ENCODE measurements around the gene SPP1. TPM values are rescaled to one million over a fixed set of nuclear protein-coding genes. Genes with fewer than 3 reads are reported as not detected.
A peak's percentile ranks its signal among the peaks of the same experiment; 100 is the strongest.

SPP1 gene
- total RNA-seq, 1 donor from 2014 or later, result 3.7 TPM

DNA sequence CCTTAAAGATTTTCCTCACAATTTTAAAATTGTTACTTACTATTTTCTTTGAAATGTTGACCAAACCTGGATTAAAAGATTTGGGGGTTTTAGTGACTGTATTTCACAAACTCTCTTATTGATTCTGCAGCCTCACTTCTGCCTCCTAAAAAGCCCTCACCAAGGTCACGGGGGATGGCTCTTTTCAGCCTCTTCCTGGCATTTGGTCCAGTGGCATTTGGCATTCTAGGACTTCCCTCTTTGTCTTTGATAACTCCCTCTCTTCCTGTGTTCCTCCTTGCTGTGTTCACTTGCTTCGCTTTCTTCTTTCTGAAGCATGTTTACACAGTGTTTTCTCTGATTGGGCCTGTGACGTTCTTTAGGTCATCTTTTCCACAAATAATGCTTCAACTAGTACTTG is 53.4 kb downstream of the SPP1 start:
- no peak for DNase-seq (ENCODE audit: low spot score, unreplicated experiment)
- no peaks in the 10 kb centered on the region for H3K4me1 Mint-ChIP-seq (ENCODE audit: low read depth)
- no peak overlapping the region for H3K4me3 Mint-ChIP-seq (ENCODE audit: low read depth)

DNA sequence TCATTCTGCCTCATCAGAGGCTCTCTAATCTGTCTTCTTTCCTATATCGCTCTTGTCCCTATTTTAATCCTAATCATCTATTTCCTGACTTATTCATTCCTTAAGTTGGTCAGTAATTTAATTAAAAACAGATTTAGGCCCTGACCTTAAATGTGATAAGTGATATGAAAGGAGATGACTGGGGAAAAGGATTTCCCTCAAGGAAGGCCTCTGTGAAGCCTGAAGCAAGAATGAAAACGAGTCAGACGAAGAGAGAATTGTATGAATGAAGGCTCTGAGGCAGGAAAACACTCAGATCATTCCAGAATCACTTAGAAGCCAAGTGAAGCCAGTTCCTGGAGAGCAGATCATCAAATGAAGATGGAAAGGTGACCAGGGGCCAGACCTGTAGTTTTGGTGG is 54.0 kb downstream of the SPP1 start:
- H3K4me1 Mint-ChIP-seq (ENCODE audit: low read depth), result no peaks in the 10 kb centered on the region
- H3K36me3 Mint-ChIP-seq (ENCODE audit: insufficient read depth), result peaks cover 28% of the 10 kb centered on the region
- no peaks in the 10 kb centered on the region for H3K27me3 Mint-ChIP-seq
- TF ChIP-seq, protein P1, sequence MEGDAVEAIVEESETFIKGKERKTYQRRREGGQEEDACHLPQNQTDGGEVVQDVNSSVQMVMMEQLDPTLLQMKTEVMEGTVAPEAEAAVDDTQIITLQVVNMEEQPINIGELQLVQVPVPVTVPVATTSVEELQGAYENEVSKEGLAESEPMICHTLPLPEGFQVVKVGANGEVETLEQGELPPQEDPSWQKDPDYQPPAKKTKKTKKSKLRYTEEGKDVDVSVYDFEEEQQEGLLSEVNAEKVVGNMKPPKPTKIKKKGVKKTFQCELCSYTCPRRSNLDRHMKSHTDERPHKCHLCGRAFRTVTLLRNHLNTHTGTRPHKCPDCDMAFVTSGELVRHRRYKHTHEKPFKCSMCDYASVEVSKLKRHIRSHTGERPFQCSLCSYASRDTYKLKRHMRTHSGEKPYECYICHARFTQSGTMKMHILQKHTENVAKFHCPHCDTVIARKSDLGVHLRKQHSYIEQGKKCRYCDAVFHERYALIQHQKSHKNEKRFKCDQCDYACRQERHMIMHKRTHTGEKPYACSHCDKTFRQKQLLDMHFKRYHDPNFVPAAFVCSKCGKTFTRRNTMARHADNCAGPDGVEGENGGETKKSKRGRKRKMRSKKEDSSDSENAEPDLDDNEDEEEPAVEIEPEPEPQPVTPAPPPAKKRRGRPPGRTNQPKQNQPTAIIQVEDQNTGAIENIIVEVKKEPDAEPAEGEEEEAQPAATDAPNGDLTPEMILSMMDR (IDR thresholded peaks at IDR 0.05; ENCODE audit: unreplicated experiment), result no peak
- no peak for DNase-seq (ENCODE audit: low spot score, unreplicated experiment)
- peaks cover 8% of the 10 kb centered on the region for H3K9me3 Mint-ChIP-seq (ENCODE audit: low read depth)
- no peak overlapping the region for H3K4me3 Mint-ChIP-seq (ENCODE audit: low read depth)
- peak overlapping the region; percentile 18 for H3K27ac Mint-ChIP-seq

More for the DNA sequence above, 53.4 kb downstream of the SPP1 start:
- Mint-ChIP-seq H3K9me3 (ENCODE audit: low read depth) (peaks cover 8% of the 10 kb centered on the region), H3K27me3 (no peaks in the 10 kb centered on the region), H3K27ac (no peak overlapping the region), H3K36me3 (ENCODE audit: insufficient read depth) (peaks cover 29% of the 10 kb centered on the region)
- TF ChIP-seq, protein P1 (IDR thresholded peaks at IDR 0.05; ENCODE audit: unreplicated experiment), result no peak

DNA sequence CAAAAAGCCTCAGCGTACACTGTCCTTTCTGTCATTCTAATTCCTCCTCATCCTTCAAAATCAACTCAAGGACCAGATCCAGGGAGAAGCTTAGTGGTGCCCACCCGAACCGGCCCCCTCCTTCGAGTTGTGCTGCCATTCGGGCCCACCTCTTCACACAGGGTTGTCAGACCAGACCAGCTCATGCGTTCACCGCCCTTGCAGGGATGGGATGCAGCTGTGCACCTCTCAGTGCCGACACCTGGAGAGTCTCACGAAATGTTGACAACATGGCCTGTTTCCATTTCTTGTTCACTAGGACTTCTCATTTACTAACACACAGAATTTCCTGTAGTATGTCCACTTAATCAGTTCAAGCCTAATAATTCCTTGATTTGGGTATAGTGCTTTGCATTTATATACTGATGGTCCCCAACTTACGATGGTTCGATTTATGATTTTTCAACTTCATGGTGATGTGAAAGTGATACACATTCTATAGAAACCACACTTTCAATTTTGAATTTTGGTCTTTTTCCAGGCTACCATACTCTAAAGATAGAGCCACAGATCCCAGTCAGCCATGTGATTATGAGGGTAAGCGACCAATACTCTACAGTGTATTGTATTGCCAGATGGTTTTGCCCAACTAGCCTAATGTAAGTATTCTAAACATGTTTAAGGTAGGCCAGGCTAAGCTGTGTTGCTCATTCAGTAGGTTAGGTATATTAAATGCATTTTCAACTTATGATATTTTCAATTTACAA is 55.2 kb downstream of the SPP1 start:
- Mint-ChIP-seq H3K4me3 (ENCODE audit: low read depth) (no peak overlapping the region), H3K36me3 (ENCODE audit: insufficient read depth) (peaks cover 21% of the 10 kb centered on the region), H3K27ac (no peak overlapping the region), H3K4me1 (ENCODE audit: low read depth) (no peaks in the 10 kb centered on the region), H3K9me3 (ENCODE audit: low read depth) (peaks cover 6% of the 10 kb centered on the region), H3K27me3 (no peaks in the 10 kb centered on the region)
- TF ChIP-seq, protein P1 (IDR thresholded peaks at IDR 0.05; ENCODE audit: unreplicated experiment), result no peak
- DNase-seq (ENCODE audit: low spot score, unreplicated experiment), result no peak

Other genes with a start within 250 kb of the SPP1 start
- not detected in 2 replicates for gene IBSP, start 176.2 kb upstream of the SPP1 start, total RNA-seq
- not detected in 2 replicates for gene MEPE, start 142.7 kb upstream of the SPP1 start, total RNA-seq
- 40.3 and 41.1 TPM in 2 replicates for gene PKD2, start 31.9 kb downstream of the SPP1 start, total RNA-seq
- gene ABCG2, start 182.9 kb downstream of the SPP1 start, total RNA-seq, result 2.3 and 2.6 TPM in 2 replicates